GM12864 (cell line): ENCODE results near the gene CHRNE.
A peak's percentile ranks its signal among the peaks of the same experiment; 100 is the strongest.

Experiments used
- DNase-seq: peaks from one replicate; pipeline ENCODE4 v3.0.0-alpha.2; 2011; ENCODE audit warnings: low read depth
- H3K4me3 ChIP-seq: 2 replicates; pipeline ENCODE4 v1.5.1; 2011; ENCODE audit warnings: mild to moderate bottlenecking, low read depth, low read length, control low read depth
- TF ChIP-seq, protein P1 (sequence below): IDR thresholded peaks from 2 replicates; pipeline ENCODE4 v1.5.1; 2011; ENCODE audit warnings: low read depth, mild to moderate bottlenecking, moderate library complexity, low read length, control low read depth, inconsistent platforms; ENCODE audit errors: missing control alignments

The CHRNE gene

DNA sequence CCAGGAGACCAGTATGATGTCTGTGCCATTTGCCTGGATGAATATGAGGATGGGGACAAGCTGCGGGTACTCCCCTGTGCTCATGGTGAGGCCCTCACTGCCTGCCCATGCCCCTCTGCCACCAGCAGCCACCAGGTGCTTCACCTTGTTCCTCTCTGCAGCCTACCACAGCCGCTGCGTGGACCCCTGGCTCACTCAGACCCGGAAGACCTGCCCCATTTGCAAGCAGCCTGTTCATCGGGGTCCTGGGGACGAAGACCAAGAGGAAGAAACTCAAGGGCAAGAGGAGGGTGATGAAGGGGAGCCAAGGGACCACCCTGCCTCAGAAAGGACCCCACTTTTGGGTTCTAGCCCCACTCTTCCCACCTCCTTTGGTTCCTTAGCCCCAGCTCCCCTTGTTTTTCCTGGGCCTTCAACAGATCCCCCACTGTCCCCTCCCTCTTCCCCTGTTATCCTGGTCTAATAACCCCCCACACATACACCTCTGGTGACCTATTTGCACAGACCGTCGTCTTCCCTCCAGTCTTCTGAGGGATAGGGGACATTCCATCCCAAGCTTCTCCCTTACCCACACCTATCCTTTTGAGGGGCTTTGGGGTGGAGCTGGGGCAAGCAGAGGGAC is 41.8 kb upstream of the CHRNE start:
- DNase-seq = no peak
- H3K4me3 ChIP-seq = peak overlapping the region; percentile 93
- TF ChIP-seq, protein P1, sequence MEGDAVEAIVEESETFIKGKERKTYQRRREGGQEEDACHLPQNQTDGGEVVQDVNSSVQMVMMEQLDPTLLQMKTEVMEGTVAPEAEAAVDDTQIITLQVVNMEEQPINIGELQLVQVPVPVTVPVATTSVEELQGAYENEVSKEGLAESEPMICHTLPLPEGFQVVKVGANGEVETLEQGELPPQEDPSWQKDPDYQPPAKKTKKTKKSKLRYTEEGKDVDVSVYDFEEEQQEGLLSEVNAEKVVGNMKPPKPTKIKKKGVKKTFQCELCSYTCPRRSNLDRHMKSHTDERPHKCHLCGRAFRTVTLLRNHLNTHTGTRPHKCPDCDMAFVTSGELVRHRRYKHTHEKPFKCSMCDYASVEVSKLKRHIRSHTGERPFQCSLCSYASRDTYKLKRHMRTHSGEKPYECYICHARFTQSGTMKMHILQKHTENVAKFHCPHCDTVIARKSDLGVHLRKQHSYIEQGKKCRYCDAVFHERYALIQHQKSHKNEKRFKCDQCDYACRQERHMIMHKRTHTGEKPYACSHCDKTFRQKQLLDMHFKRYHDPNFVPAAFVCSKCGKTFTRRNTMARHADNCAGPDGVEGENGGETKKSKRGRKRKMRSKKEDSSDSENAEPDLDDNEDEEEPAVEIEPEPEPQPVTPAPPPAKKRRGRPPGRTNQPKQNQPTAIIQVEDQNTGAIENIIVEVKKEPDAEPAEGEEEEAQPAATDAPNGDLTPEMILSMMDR = no peak

DNA sequence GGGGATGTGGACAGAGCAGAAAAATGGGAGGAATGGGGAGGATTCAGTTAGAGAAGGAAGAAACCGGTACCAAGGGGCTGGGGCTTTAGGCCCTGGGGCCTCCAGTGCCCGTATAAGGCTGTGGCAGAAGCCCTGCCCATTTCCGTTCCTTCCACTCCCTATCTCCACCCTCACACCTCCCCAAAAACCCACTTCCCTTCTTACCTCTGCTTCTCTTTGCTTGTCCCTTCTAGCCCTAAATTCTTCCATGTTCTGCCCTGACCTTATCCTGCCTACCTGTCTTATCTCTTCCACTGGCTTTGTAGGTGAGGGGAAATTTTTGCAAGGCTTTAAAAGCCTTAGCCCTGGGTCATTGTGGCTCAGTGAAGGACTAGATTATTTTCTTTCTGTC is 41.3 kb upstream of the CHRNE start:
- H3K4me3 ChIP-seq = peak overlapping the region; percentile 93; the same call in 1 of the 2 replicates
- TF ChIP-seq, protein P1 = no peak
- no peak for DNase-seq

DNA sequence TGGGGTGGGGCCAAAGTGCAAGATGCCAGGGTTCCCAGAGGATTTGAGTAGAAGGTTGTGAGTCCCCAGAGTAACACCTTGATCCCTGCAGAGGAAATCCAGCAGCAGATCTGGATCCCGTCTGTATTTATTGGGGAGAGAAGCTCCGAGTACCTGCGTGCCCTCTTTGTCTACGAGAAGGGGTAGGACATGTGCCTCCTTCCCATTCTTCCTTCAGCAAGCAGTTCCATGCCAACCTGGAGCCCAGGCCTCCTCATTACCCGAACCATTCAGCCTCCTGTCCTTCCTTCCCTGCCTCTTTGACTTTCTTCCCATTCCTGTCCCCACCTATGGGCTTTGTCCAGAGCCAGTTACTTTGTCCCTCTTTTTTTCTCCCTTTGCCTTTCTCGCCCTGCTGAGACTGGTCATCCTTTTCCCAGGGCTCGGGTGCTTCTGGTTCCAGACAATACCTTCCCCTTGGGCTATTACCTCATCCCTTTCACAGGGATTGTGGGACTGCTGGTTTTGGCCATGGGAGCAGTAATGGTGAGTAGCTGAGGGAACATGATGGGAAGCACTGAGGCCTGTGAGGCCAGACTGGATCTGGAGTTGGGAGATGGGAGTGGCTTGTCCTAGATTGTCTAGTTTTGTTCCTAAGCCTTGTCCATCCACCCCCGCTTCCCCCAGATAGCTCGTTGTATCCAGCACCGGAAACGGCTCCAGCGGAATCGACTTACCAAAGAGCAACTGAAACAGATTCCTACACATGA is 40.0 kb upstream of the CHRNE start:
- TF ChIP-seq, protein P1 = no peak
- no peak overlapping the region; the same call in 1 of the 2 replicates for H3K4me3 ChIP-seq

DNA sequence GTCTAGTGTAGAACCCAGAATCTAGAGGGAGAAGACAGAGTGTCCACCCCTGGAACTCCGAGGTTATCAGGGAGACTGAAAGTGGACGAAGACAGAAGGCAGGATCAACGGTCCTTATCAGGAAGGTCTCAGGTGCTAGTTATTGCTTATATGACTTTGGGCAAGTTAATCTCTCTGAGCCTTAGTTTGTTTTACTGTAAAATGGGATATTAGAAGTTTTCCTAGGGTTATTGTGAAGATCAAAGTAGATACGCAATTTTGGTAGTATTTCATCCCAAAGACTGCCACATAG is 38.4 kb upstream of the CHRNE start:
- H3K4me3 ChIP-seq = peak overlapping the region; percentile 90
- DNase-seq = no peak
- TF ChIP-seq, protein P1 = no peak

More for the DNA sequence above, 40.0 kb upstream of the CHRNE start:
- no peak for DNase-seq

DNA sequence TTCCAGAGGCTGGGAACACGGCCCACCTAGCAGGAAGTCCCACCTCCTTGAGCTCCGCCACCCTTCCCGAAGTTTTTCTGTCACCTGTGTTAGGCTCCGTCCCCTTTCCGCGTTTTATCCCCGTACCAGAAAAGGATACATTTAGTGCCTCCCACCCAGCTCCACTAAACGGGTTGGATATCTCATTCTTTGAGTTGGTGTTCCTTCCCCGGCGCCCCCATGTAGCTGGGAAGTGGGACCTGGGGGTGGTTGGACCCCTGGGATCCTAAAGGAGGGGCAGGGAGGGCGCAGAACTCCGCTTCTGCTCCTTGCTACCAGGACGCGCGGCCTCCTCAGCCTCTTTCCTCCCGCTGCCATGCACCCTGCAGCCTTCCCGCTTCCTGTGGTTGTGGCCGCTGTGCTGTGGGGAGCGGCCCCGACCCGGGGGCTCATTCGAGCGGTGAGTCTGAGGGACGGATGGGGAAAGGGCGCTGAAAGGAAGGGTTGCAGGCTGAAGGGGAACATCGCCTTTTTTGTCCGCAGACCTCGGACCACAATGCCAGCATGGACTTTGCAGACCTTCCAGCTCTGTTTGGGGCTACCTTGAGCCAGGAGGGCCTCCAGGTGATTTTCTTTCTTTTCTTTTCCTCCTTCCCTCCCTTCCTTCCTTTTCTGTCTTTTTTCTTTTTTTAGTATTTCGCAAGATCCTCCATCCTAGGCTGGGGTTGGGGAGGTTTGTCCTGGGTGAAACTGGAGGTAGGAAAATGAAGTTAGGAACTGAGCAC is 37.8 kb upstream of the CHRNE start:
- DNase-seq = no peak
- H3K4me3 ChIP-seq = peak overlapping the region; percentile 90
- TF ChIP-seq, protein P1 = no peak

DNA sequence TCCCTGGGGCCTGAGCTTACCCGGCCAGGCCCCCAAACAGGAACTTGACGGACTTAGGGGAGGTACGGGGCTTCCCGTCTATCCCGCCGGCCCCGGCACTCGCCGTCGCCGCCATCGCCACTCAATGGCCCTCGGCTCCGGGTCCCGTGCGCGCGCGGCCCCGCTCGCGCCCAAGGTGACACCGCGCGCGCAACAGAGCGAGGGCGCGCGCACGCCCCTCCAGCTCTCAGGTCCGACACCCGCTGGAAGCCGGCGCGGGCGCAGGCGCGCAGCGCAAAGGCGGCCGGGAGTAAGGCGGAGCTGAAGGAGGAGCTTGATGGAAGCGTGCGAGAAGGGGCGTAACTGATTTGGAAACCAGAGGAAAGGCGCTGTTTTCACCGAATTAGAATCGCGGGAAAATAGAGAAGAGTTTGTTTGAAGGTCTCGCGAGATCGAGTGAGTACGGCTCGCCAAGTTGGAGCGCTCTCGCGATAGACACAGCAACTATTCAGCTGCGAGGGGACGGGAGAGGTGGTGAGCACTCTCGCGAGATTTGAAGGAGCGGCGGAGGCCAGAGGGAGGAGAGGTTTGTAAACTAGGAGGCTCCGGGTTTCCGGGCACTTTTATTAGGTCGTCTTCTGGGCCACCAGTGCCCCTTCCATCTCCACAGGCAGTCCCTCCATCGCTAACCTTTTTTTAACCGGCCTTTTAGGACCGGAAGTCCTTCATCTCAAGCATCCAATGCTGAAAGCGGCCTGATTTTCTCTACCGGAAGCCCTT is 37.1 kb upstream of the CHRNE start, which contains the start of the genes RNF167 and SLC25A11:
TSS of gene RNF167 (plus strand) at position 473 of the 759 bp plus-strand sequence. CDS start 642 bp downstream, outside the sequence.
TSS of gene SLC25A11 (minus strand) at position 251 of the 759 bp plus-strand sequence. CDS start at position 115, 136 bp downstream.
- peak within 1 kb of the TSS; percentile 90 for H3K4me3 ChIP-seq
- TF ChIP-seq, protein P1 = no peak
- DNase-seq = peak; percentile 100
